Gastrocnemius medialis (tissue), 4 donors: Measurements from ENCODE around the gene C14orf132.

Experiments used
- POLR2A ChIP-seq, 2 donors: fragments of 450-650 bp; IDR thresholded peaks; one replicate each; pipeline ENCODE4 v1.6.1; 2017; ENCODE audit warnings: antibody characterized with exemption in 2 of 2, mild to moderate bottlenecking in 2 of 2, moderate library complexity in 2 of 2
- TF ChIP-seq, protein P1 (sequence below), 5 experiments: fragments of 450-650 bp in 3 of 5; fragments of 200-600 bp in 2 of 5; sonication (generic) in 2 of 5; IDR thresholded peaks in 4 of 5; conservative IDR thresholded peaks in 1 of 5; 1 replicate in 4 of 5; 2 replicates in 1 of 5; pipeline ENCODE4 v1.5.1; 2016 to 2019; ENCODE audit warnings: antibody characterized with exemption in 5 of 5, mild to moderate bottlenecking in 3 of 5, moderate library complexity in 3 of 5

GRCh38 chr14:96088074-96088473 is 48.9 kb downstream of the C14orf132 start:
- TF ChIP-seq, protein P1, sequence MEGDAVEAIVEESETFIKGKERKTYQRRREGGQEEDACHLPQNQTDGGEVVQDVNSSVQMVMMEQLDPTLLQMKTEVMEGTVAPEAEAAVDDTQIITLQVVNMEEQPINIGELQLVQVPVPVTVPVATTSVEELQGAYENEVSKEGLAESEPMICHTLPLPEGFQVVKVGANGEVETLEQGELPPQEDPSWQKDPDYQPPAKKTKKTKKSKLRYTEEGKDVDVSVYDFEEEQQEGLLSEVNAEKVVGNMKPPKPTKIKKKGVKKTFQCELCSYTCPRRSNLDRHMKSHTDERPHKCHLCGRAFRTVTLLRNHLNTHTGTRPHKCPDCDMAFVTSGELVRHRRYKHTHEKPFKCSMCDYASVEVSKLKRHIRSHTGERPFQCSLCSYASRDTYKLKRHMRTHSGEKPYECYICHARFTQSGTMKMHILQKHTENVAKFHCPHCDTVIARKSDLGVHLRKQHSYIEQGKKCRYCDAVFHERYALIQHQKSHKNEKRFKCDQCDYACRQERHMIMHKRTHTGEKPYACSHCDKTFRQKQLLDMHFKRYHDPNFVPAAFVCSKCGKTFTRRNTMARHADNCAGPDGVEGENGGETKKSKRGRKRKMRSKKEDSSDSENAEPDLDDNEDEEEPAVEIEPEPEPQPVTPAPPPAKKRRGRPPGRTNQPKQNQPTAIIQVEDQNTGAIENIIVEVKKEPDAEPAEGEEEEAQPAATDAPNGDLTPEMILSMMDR (IDR thresholded peaks at IDR 0.05 in 4 of 5, conservative IDR thresholded peaks at IDR 0.05 in 1 of 5) = no peak
- TF ChIP-seq POLR2A (IDR thresholded peaks at IDR 0.05) = no peak
